T-helper 1 cell treated with Interleukin-12 subunit alpha and Interleukin-12 subunit beta and Interleukin-4 antibody, amounts not matched to agents 30 μg/mL and 1 μg/mL, for 36 hours (primary cell): ENCODE results near the gene ADRA1B.
"Not testable (repeated sequence)": the region's sequence is repeated elsewhere in the genome, so short reads cannot be mapped to it uniquely, and the experiment has no call there.

Experiments used
- H3K27ac Mint-ChIP-seq: one replicate; pipeline ENCODE4 v1.8.0; 2021; ENCODE audit warnings: mild to moderate bottlenecking, mixed read lengths
- H3K27me3 Mint-ChIP-seq: one replicate; pipeline ENCODE4 v1.8.0; 2021; ENCODE audit warnings: low read depth, mixed read lengths
- H3K36me3 Mint-ChIP-seq: one replicate; pipeline ENCODE4 v1.8.0; 2021; ENCODE audit warnings: low read depth, mixed read lengths
- H3K4me1 Mint-ChIP-seq: one replicate; pipeline ENCODE4 v1.8.0; 2021; ENCODE audit warnings: low read depth, mixed read lengths
- H3K4me3 Mint-ChIP-seq: one replicate; pipeline ENCODE4 v1.8.0; 2021; ENCODE audit warnings: mild to moderate bottlenecking, moderate library complexity, mixed read lengths
- H3K9me3 Mint-ChIP-seq: one replicate; pipeline ENCODE4 v1.8.0; 2021; ENCODE audit warnings: mixed read lengths

The ADRA1B gene

GRCh38 chr5:159956074-159956473, 39.8 kb downstream of the ADRA1B start:
- H3K9me3 Mint-ChIP-seq = no peaks in the 10 kb centered on the region
- peaks cover 25% of the 10 kb centered on the region for H3K27me3 Mint-ChIP-seq
- no peaks in the 10 kb centered on the region for H3K36me3 Mint-ChIP-seq
- no peak overlapping the region for H3K4me3 Mint-ChIP-seq
- no peaks in the 10 kb centered on the region for H3K4me1 Mint-ChIP-seq
- no peak overlapping the region for H3K27ac Mint-ChIP-seq

- H3K27ac Mint-ChIP-seq = no peak overlapping the region
- H3K4me1 Mint-ChIP-seq = no peaks in the 10 kb centered on the region
- H3K4me3 Mint-ChIP-seq = no peak overlapping the region
- H3K27me3 Mint-ChIP-seq = peaks cover 44% of the 10 kb centered on the region
- no peaks in the 10 kb centered on the region for H3K9me3 Mint-ChIP-seq
- no peaks in the 10 kb centered on the region for H3K36me3 Mint-ChIP-seq
Measured at GRCh38 chr5:159961176-159962160, 45.2 kb downstream of the ADRA1B start.

- Mint-ChIP-seq H3K27ac (no peak overlapping the region), H3K36me3 (no peaks in the 10 kb centered on the region), H3K4me1 (no peaks in the 10 kb centered on the region), H3K27me3 (peaks cover 51% of the 10 kb centered on the region), H3K4me3 (no peak overlapping the region), H3K9me3 (no peaks in the 10 kb centered on the region)
Measured at GRCh38 chr5:159962214-159962613, 45.9 kb downstream of the ADRA1B start.

- Mint-ChIP-seq H3K27me3 (peaks cover 53% of the 10 kb centered on the region), H3K4me1 (no peaks in the 10 kb centered on the region), H3K9me3 (no peaks in the 10 kb centered on the region), H3K27ac (no peak overlapping the region), H3K36me3 (no peaks in the 10 kb centered on the region), H3K4me3 (no peak overlapping the region)
Measured at GRCh38 chr5:159963935-159964334, 47.7 kb downstream of the ADRA1B start.

GRCh38 chr5:159965031-159965837, 49.0 kb downstream of the ADRA1B start:
- no peaks in the 10 kb centered on the region for H3K4me1 Mint-ChIP-seq
- no peak overlapping the region for H3K4me3 Mint-ChIP-seq
- no peaks in the 10 kb centered on the region for H3K9me3 Mint-ChIP-seq
- no peak overlapping the region for H3K27ac Mint-ChIP-seq
- peaks cover 53% of the 10 kb centered on the region for H3K27me3 Mint-ChIP-seq
- H3K36me3 Mint-ChIP-seq = no peaks in the 10 kb centered on the region

- H3K4me3 Mint-ChIP-seq, H3K4me1 Mint-ChIP-seq, H3K27ac Mint-ChIP-seq, H3K9me3 Mint-ChIP-seq, H3K36me3 Mint-ChIP-seq: not testable (repeated sequence)
- peaks cover 57% of the 10 kb centered on the region for H3K27me3 Mint-ChIP-seq
Measured at GRCh38 chr5:159965838-159966128, 49.5 kb downstream of the ADRA1B start.

GRCh38 chr5:159969966-159970365, 53.7 kb downstream of the ADRA1B start:
- H3K27ac Mint-ChIP-seq = no peak overlapping the region
- no peak overlapping the region for H3K4me3 Mint-ChIP-seq
- H3K4me1 Mint-ChIP-seq = no peaks in the 10 kb centered on the region
- H3K36me3 Mint-ChIP-seq = peaks cover 2% of the 10 kb centered on the region
- no peaks in the 10 kb centered on the region for H3K9me3 Mint-ChIP-seq
- H3K27me3 Mint-ChIP-seq = peaks cover 80% of the 10 kb centered on the region

- H3K9me3 Mint-ChIP-seq = no peaks in the 10 kb centered on the region
- no peak overlapping the region for H3K4me3 Mint-ChIP-seq
- H3K27ac Mint-ChIP-seq = no peak overlapping the region
- no peaks in the 10 kb centered on the region for H3K4me1 Mint-ChIP-seq
- H3K27me3 Mint-ChIP-seq = peaks cover 74% of the 10 kb centered on the region
- H3K36me3 Mint-ChIP-seq = peaks cover 2% of the 10 kb centered on the region
Measured at GRCh38 chr5:159971038-159971437, 54.8 kb downstream of the ADRA1B start.

GRCh38 chr5:159971514-159971913, 55.2 kb downstream of the ADRA1B start:
- Mint-ChIP-seq H3K27me3 (peaks cover 70% of the 10 kb centered on the region), H3K4me3 (peak overlapping the region; percentile 8), H3K27ac (no peak overlapping the region), H3K4me1 (no peaks in the 10 kb centered on the region), H3K9me3 (no peaks in the 10 kb centered on the region), H3K36me3 (peaks cover 2% of the 10 kb centered on the region)

- H3K4me3 Mint-ChIP-seq = no peak overlapping the region
- no peaks in the 10 kb centered on the region for H3K9me3 Mint-ChIP-seq
- H3K27ac Mint-ChIP-seq = no peak overlapping the region
- H3K27me3 Mint-ChIP-seq = peaks cover 65% of the 10 kb centered on the region
- no peaks in the 10 kb centered on the region for H3K4me1 Mint-ChIP-seq
- H3K36me3 Mint-ChIP-seq = peaks cover 2% of the 10 kb centered on the region
Measured at GRCh38 chr5:159971931-159972461, 55.7 kb downstream of the ADRA1B start.

GRCh38 chr5:159972538-159973362, 56.5 kb downstream of the ADRA1B start:
- Mint-ChIP-seq H3K27ac (peak overlapping the region; percentile 5), H3K4me1 (no peaks in the 10 kb centered on the region), H3K9me3 (no peaks in the 10 kb centered on the region), H3K36me3 (peaks cover 2% of the 10 kb centered on the region), H3K27me3 (peaks cover 60% of the 10 kb centered on the region), H3K4me3 (peak overlapping the region; percentile 45)

- no peak overlapping the region for H3K27ac Mint-ChIP-seq
- H3K27me3 Mint-ChIP-seq = peaks cover 44% of the 10 kb centered on the region
- no peaks in the 10 kb centered on the region for H3K4me1 Mint-ChIP-seq
- no peaks in the 10 kb centered on the region for H3K9me3 Mint-ChIP-seq
- no peak overlapping the region for H3K4me3 Mint-ChIP-seq
- H3K36me3 Mint-ChIP-seq = peaks cover 2% of the 10 kb centered on the region
Measured at GRCh38 chr5:159975462-159976019, 59.3 kb downstream of the ADRA1B start.

GRCh38 chr5:159976921-159977320, 60.6 kb downstream of the ADRA1B start:
- Mint-ChIP-seq H3K36me3 (peaks cover 2% of the 10 kb centered on the region), H3K27me3 (peaks cover 38% of the 10 kb centered on the region), H3K4me1 (no peaks in the 10 kb centered on the region), H3K4me3 (no peak overlapping the region), H3K9me3 (no peaks in the 10 kb centered on the region), H3K27ac (no peak overlapping the region)

- H3K9me3 Mint-ChIP-seq = no peaks in the 10 kb centered on the region
- no peaks in the 10 kb centered on the region for H3K4me1 Mint-ChIP-seq
- peaks cover 30% of the 10 kb centered on the region for H3K27me3 Mint-ChIP-seq
- H3K27ac Mint-ChIP-seq = no peak overlapping the region
- no peak overlapping the region for H3K4me3 Mint-ChIP-seq
- H3K36me3 Mint-ChIP-seq = no peaks in the 10 kb centered on the region
Measured at GRCh38 chr5:159978358-159978757, 62.1 kb downstream of the ADRA1B start.
